ENCODE measurements around the gene ANK3.

Gene ANK3

GRCh38 chr10:59977486-59977885 is 412.2 kb downstream of the ANK3 start:
- Histone ChIP-seq H3K9ac (ENCODE audit: low read length) (no peak overlapping the region), H3K36me3 (replicated peaks; ENCODE audit: insufficient read depth, low read length) (no peaks in the 10 kb centered on the region), H3K4me1 (ENCODE audit: low read length) (no peaks in the 10 kb centered on the region), H3K4me3 (ENCODE audit: low read length) (no peak overlapping the region), H3K9me2 (replicated peaks; ENCODE audit: insufficient read depth, low read length) (no peaks in the 10 kb centered on the region), H3K27ac (ENCODE audit: low read length) (no peak overlapping the region), H4K20me1 (ENCODE audit: insufficient read depth, low read length) (no peaks in the 10 kb centered on the region), H3F3A (ENCODE audit: insufficient read depth, low read length) (no peaks in the 10 kb centered on the region), H3K79me2 (ENCODE audit: low read length) (no peaks in the 10 kb centered on the region), H3K9me3 (replicated peaks; ENCODE audit: insufficient read depth, low read length) (no peaks in the 10 kb centered on the region), H3K4me2 (ENCODE audit: low read depth, low read length) (no peak overlapping the region), H2AFZ (ENCODE audit: low read length) (no peak overlapping the region), H3K27me3 (replicated peaks; ENCODE audit: insufficient read depth, low read length) (no peaks in the 10 kb centered on the region)
- no peak for DNase-seq
- TF ChIP-seq EZH2 (optimal IDR thresholded peaks at IDR 0.05; ENCODE audit: low read depth, low read length): no peak
- no peak for TF ChIP-seq CTCF (IDR thresholded peaks at IDR 0.05; ENCODE audit: low read length)
- no peak for TF ChIP-seq EZH2phosphoT487 (IDR thresholded peaks at IDR 0.05; ENCODE audit: low read length)

- Histone ChIP-seq H4K20me1 (ENCODE audit: insufficient read depth, low read length) (no peaks in the 10 kb centered on the region), H3F3A (ENCODE audit: insufficient read depth, low read length) (no peaks in the 10 kb centered on the region), H3K79me2 (ENCODE audit: low read length) (no peaks in the 10 kb centered on the region), H3K27ac (ENCODE audit: low read length) (no peak overlapping the region), H3K9me3 (replicated peaks; ENCODE audit: insufficient read depth, low read length) (no peaks in the 10 kb centered on the region), H2AFZ (ENCODE audit: low read length) (no peak overlapping the region), H3K4me1 (ENCODE audit: low read length) (no peaks in the 10 kb centered on the region), H3K36me3 (replicated peaks; ENCODE audit: insufficient read depth, low read length) (no peaks in the 10 kb centered on the region), H3K27me3 (replicated peaks; ENCODE audit: insufficient read depth, low read length) (no peaks in the 10 kb centered on the region), H3K9me2 (replicated peaks; ENCODE audit: insufficient read depth, low read length) (no peaks in the 10 kb centered on the region), H3K9ac (ENCODE audit: low read length) (no peak overlapping the region), H3K4me2 (ENCODE audit: low read depth, low read length) (no peak overlapping the region), H3K4me3 (ENCODE audit: low read length) (no peak overlapping the region)
- no peak for TF ChIP-seq EZH2phosphoT487 (IDR thresholded peaks at IDR 0.05; ENCODE audit: low read length)
- no peak for TF ChIP-seq CTCF (IDR thresholded peaks at IDR 0.05; ENCODE audit: low read length)
- no peak for TF ChIP-seq EZH2 (optimal IDR thresholded peaks at IDR 0.05; ENCODE audit: low read depth, low read length)
- no peak for DNase-seq
Measured at GRCh38 chr10:59976909-59977308, 412.8 kb downstream of the ANK3 start.

Measured in MM.1S (cell line).